ENCODE measurements around the gene RPP38.
A peak's percentile ranks its signal among the peaks of the same experiment; 100 is the strongest.

The RPP38 gene

GRCh38 chr10:15136129-15137035 lies 39.2 kb downstream of the RPP38 start:
- no peak overlapping the region for H3K4me3 ChIP-seq (ENCODE audit: control insufficient read depth, low read depth, low read length)
- TF ChIP-seq CTCF (conservative IDR thresholded peaks at IDR 0.05; ENCODE audit: control insufficient read depth, insufficient read depth, low read depth, low read length), result no peak
- no peak for DNase-seq (ENCODE audit: low read depth)

- TF ChIP-seq CTCF (conservative IDR thresholded peaks at IDR 0.05; ENCODE audit: control insufficient read depth, insufficient read depth, low read depth, low read length), result no peak
- peak; percentile 60 for DNase-seq (ENCODE audit: low read depth)
Observed at GRCh38 chr10:15137036-15137359, 39.8 kb downstream of the RPP38 start.

GRCh38 chr10:15137636-15138035 lies 40.5 kb downstream of the RPP38 start:
- no peak for TF ChIP-seq CTCF (conservative IDR thresholded peaks at IDR 0.05; ENCODE audit: control insufficient read depth, insufficient read depth, low read depth, low read length)
- peak; percentile 72 for DNase-seq (ENCODE audit: low read depth)
- H3K4me3 ChIP-seq (ENCODE audit: control insufficient read depth, low read depth, low read length), result no peak overlapping the region

More at GRCh38 chr10:15137036-15137359, 39.8 kb downstream of the RPP38 start:
- no peak overlapping the region for H3K4me3 ChIP-seq (ENCODE audit: control insufficient read depth, low read depth, low read length)

- no peak for DNase-seq (ENCODE audit: low read depth)
- no peak overlapping the region for H3K4me3 ChIP-seq (ENCODE audit: control insufficient read depth, low read depth, low read length)
Observed at GRCh38 chr10:15140698-15141097, 43.5 kb downstream of the RPP38 start.

GRCh38 chr10:15141136-15142054 lies 44.2 kb downstream of the RPP38 start:
- no peak for TF ChIP-seq CTCF (conservative IDR thresholded peaks at IDR 0.05; ENCODE audit: control insufficient read depth, insufficient read depth, low read depth, low read length)
- peak; percentile 8 for DNase-seq (ENCODE audit: low read depth)
- H3K4me3 ChIP-seq (ENCODE audit: control insufficient read depth, low read depth, low read length), result no peak overlapping the region

More at GRCh38 chr10:15140698-15141097, 43.5 kb downstream of the RPP38 start:
- no peak for TF ChIP-seq CTCF (conservative IDR thresholded peaks at IDR 0.05; ENCODE audit: control insufficient read depth, insufficient read depth, low read depth, low read length)

- TF ChIP-seq CTCF (conservative IDR thresholded peaks at IDR 0.05; ENCODE audit: control insufficient read depth, insufficient read depth, low read depth, low read length), result no peak
- no peak overlapping the region for H3K4me3 ChIP-seq (ENCODE audit: control insufficient read depth, low read depth, low read length)
- peak; percentile 85 for DNase-seq (ENCODE audit: low read depth)
Observed at GRCh38 chr10:15144788-15145187, 47.6 kb downstream of the RPP38 start.
